IMR-90 (cell line): ENCODE results near the gene SLC9A5. TPM values are rescaled to one million over a fixed set of nuclear protein-coding genes. Genes with fewer than 3 reads are reported as not detected.

Source experiments
- ATAC-seq: fragments of 200-7000 bp; cut with Tn5 transposase; 2 replicates; pipeline ENCODE4 v1.9.1; 2020; ENCODE audit warnings: low read depth, mild to moderate bottlenecking, moderate library complexity
- BruUV-seq: library from RNA; stranded (reverse); fragments of 400-500 nt; replicated peaks from 2 replicates; lab custom pipeline; 2021; lab: Mats Ljungman, UMichigan
- CTCF ChIA-PET: fragments of 300-600 bp; formaldehyde crosslinking; extraction: SDS; loops from one replicate; lab custom pipeline; 2021; ENCODE audit warnings: antibody characterized with exemption; lab: Yijun Ruan, JAX
- POLR2A ChIA-PET: fragments of 300-600 bp; sonication (Branson Sonifier 250); formaldehyde crosslinking; loops from one replicate; lab custom pipeline; 2022; ENCODE audit warnings: antibody characterized with exemption; ENCODE audit not compliant: unreplicated experiment; lab: Charles Lee
- DNase-seq: peaks from one replicate; pipeline ENCODE4 v3.0.0; 2013
- H2AFZ ChIP-seq: replicated peaks from 2 replicates; pipeline ENCODE3; 2013; ENCODE audit warnings: low read length, mild to moderate bottlenecking; ENCODE audit not compliant: poor library complexity
- H2AK5ac ChIP-seq: 2 replicates; pipeline ENCODE4 v1.6.1; 2013; ENCODE audit warnings: low read depth, low read length, inconsistent platforms
- H2AK9ac ChIP-seq: replicated peaks from 2 replicates; pipeline ENCODE3; 2013; ENCODE audit warnings: mild to moderate bottlenecking, low read depth, low read length, moderate library complexity; ENCODE audit not compliant: poor library complexity
- H2BK120ac ChIP-seq: 2 replicates; pipeline ENCODE4 v1.6.1; 2013; ENCODE audit warnings: low read depth, low read length, inconsistent platforms
- H2BK15ac ChIP-seq: 3 replicates; pipeline ENCODE4 v1.6.1; 2013; ENCODE audit warnings: low read depth, low read length, inconsistent platforms
- H2BK20ac ChIP-seq: 2 replicates; pipeline ENCODE4 v1.6.1; 2013; ENCODE audit warnings: low read depth, mild to moderate bottlenecking, inconsistent platforms, low read length, moderate library complexity
- H2BK5ac ChIP-seq: 2 replicates; pipeline ENCODE4 v1.6.1; 2013; ENCODE audit warnings: mild to moderate bottlenecking, low read depth, low read length, inconsistent platforms; ENCODE audit not compliant: poor library complexity, severe bottlenecking
- H3K14ac ChIP-seq: replicated peaks from 2 replicates; pipeline ENCODE4 v1.6.1; 2013; ENCODE audit warnings: low read depth, low read length, inconsistent platforms
- H3K18ac ChIP-seq: 2 replicates; pipeline ENCODE4 v1.6.1; 2013; ENCODE audit warnings: low read depth, low read length, control low read depth
- H3K23ac ChIP-seq: 2 replicates; pipeline ENCODE4 v1.6.1; 2013; ENCODE audit warnings: low read depth, low read length, inconsistent platforms
- H3K27ac ChIP-seq: 2 replicates; pipeline ENCODE4 v1.5.1; 2013; ENCODE audit warnings: mild to moderate bottlenecking, control low read depth, low read length; ENCODE audit not compliant: insufficient read depth
- H3K27me3 ChIP-seq: 2 replicates; pipeline ENCODE4 v1.6.1; 2013; ENCODE audit warnings: low read length; ENCODE audit not compliant: control insufficient read depth, insufficient read depth
- H3K36me3 ChIP-seq: 2 replicates; pipeline ENCODE4 v1.6.1; 2013; ENCODE audit warnings: low read length, mixed read lengths; ENCODE audit not compliant: control insufficient read depth, insufficient read depth
- H3K4ac ChIP-seq: 2 replicates; pipeline ENCODE4 v1.6.1; 2013; ENCODE audit warnings: low read depth, low read length, inconsistent platforms
- H3K4me1 ChIP-seq: 2 replicates; pipeline ENCODE4 v1.6.1; 2013; ENCODE audit warnings: low read length, mixed read lengths; ENCODE audit not compliant: control insufficient read depth, insufficient read depth
- H3K4me2 ChIP-seq: 2 replicates; pipeline ENCODE4 v1.6.1; 2013; ENCODE audit warnings: low read depth, mild to moderate bottlenecking, control low read depth, low read length, moderate library complexity
- H3K4me3 ChIP-seq: 2 replicates; pipeline ENCODE4 v1.5.1; 2013; ENCODE audit warnings: low read depth, mild to moderate bottlenecking, control low read depth, low read length, moderate library complexity; ENCODE audit not compliant: insufficient read depth
- H3K56ac ChIP-seq: 2 replicates; pipeline ENCODE4 v1.6.1; 2013; ENCODE audit warnings: low read length, inconsistent platforms; ENCODE audit not compliant: insufficient read depth; ENCODE audit errors: extremely low read depth
- H3K79me1 ChIP-seq, 2 experiments: 2 replicates each; pipeline ENCODE4 v1.6.1; 2013; ENCODE audit warnings: low read length in 2 of 2, inconsistent platforms in 1 of 2, low read depth in 1 of 2
- H3K9ac ChIP-seq: 2 replicates; pipeline ENCODE4 v1.6.1; 2013; ENCODE audit warnings: low read depth, low read length, control low read depth
- H3K9me1 ChIP-seq: 2 replicates; pipeline ENCODE4 v1.6.1; 2013; ENCODE audit warnings: low read length, inconsistent platforms; ENCODE audit not compliant: insufficient read depth
- H3K9me3 ChIP-seq: 2 replicates; pipeline ENCODE4 v1.6.1; 2013; ENCODE audit warnings: low read length; ENCODE audit not compliant: control insufficient read depth, insufficient read depth
- H4K20me1 ChIP-seq: 2 replicates; pipeline ENCODE4 v1.6.1; 2013; ENCODE audit warnings: low read length, inconsistent platforms; ENCODE audit not compliant: insufficient read depth
- H4K5ac ChIP-seq: 2 replicates; pipeline ENCODE4 v1.6.1; 2013; ENCODE audit warnings: mild to moderate bottlenecking, low read depth, low read length, control low read depth
- H4K8ac ChIP-seq, 2 experiments: 2 replicates each; pipeline ENCODE4 v1.6.1; 2013; ENCODE audit warnings: low read depth in 2 of 2, low read length in 2 of 2, control low read depth in 1 of 2, inconsistent platforms in 1 of 2
- H4K91ac ChIP-seq: 2 replicates; pipeline ENCODE4 v1.6.1; 2013; ENCODE audit warnings: low read depth, low read length, inconsistent platforms; ENCODE audit not compliant: insufficient read depth
- ELK1 ChIP-seq: fragments of 150-350 bp; IDR thresholded peaks from 2 replicates; pipeline ENCODE4 v1.6.1; 2016; ENCODE audit warnings: low read depth, mild to moderate bottlenecking, low read length, moderate library complexity, borderline replicate concordance
- WGBS, 2 experiments: methylation state at CpG; one replicate each; pipeline versions ENCODE4 v1.1.5 to v1.1.7; 2013; ENCODE audit warnings: missing lambda C conversion rate in 2 of 2; ENCODE audit not compliant: insufficient read length in 1 of 2; ENCODE audit errors: extremely low coverage in 2 of 2; 5-methylcytosine and 5-hydroxymethylcytosine counted together
- dilution Hi-C: fragments of 300-500 bp; cut with HindIII; formaldehyde crosslinking; loops from one replicate; pipeline ENCODE4 v1.14.3; 2018; ENCODE audit warnings: low sequenced_read_pairs; ENCODE audit not compliant: unreplicated experiment
- in situ Hi-C: fragments of 300-500 bp; cut with MboI; formaldehyde crosslinking; loops from 3 replicates; pipeline ENCODE4 v1.14.3; 2019; ENCODE audit warnings: low sequenced_read_pairs, inconsistent platforms, mixed read lengths
- intact Hi-C: fragments of 100-400 bp; cut with micrococcal nuclease; formaldehyde crosslinking; loops from 2 replicates; pipeline ENCODE4 v1.10.0; 2022
- polyA plus RNA-seq, 3 experiments: library from polyadenylated mRNA; depleted of rRNA; stranded (reverse); fragments of >200 nt; gene quantifications; 2 replicates each; pipeline ENCODE4 v1.2.3, GENCODE V29; 2012; ENCODE audit warnings: low replicate concordance in 1 of 3
- total RNA-seq: library from RNA; depleted of rRNA; stranded (reverse); fragments of >200 nt; gene quantifications from 2 replicates; pipeline ENCODE4 v1.2.3, GENCODE V29; 2012

SLC9A5 gene
- total and polyA plus RNA-seq, 2 of the 4 experiments (the other 2 are of a cell fraction): 1.8 to 5.7 TPM

GRCh38 chr16:67199808-67200198 lies 49.0 kb upstream of the SLC9A5 start:
- H3K79me1 ChIP-seq: peaks cover 3 to 21% of the 10 kb centered on the region in 2 experiments; a peak in 3 of 4 replicates
- no peak overlapping the region for H4K91ac ChIP-seq
- H2BK20ac ChIP-seq: no peak overlapping the region
- no peak for ATAC-seq
- in situ Hi-C loops (no loop called here), dilution Hi-C loops (no loop called here), intact Hi-C loops (no loop called here)
- no peak overlapping the region for H2AFZ ChIP-seq
- no peak overlapping the region for H3K14ac ChIP-seq
- no peak overlapping the region for H3K56ac ChIP-seq
- no TSS peak for BruUV-seq
- H2BK120ac ChIP-seq: no peak overlapping the region
- DNase-seq: no peak
- no peak overlapping the region for H3K4ac ChIP-seq
- H2BK15ac ChIP-seq: no peak overlapping the region
- no peak overlapping the region for H4K8ac ChIP-seq
- TF ChIP-seq ELK1: no peak
- ChIA-PET POLR2A (no interaction called here), CTCF (no interaction called here)
- no peak overlapping the region for H3K27ac ChIP-seq
- no peak overlapping the region for H3K9ac ChIP-seq
- H4K5ac ChIP-seq: no peak overlapping the region
- no peaks in the 10 kb centered on the region for H3K27me3 ChIP-seq
- no peaks in the 10 kb centered on the region for H3K4me1 ChIP-seq
- no peak overlapping the region for H2BK5ac ChIP-seq
- no peaks in the 10 kb centered on the region for H3K9me3 ChIP-seq
- no peak overlapping the region for H3K23ac ChIP-seq
- H2AK5ac ChIP-seq: no peak overlapping the region
- H3K36me3 ChIP-seq: peaks cover 65% of the 10 kb centered on the region
- no peaks in the 10 kb centered on the region for H3K9me1 ChIP-seq
- no peak overlapping the region for H3K18ac ChIP-seq
- WGBS, 2 experiments: 83% methylated on average over 11 of the region's 22 CpGs; no CpG with 5 or more reads in 1 of the 2 experiments
- no peak overlapping the region for H3K4me3 ChIP-seq
- H2AK9ac ChIP-seq: peak overlapping the region; percentile 72
- H3K4me2 ChIP-seq: no peak overlapping the region
- peaks cover 13% of the 10 kb centered on the region; the same call in 1 of the 2 replicates for H4K20me1 ChIP-seq
